NCI-H510A treated with DMSO at 0.1 percent for 48 hours (cell line): Measurements from ENCODE around the gene C1orf232.
A peak's percentile ranks its signal among the peaks of the same experiment; 100 is the strongest.

Experiments
- DNase-seq: peaks from one replicate; lab custom pipeline; 2025; lab: John Stamatoyannopoulos, UW

The C1orf232 gene

GRCh38 chr1:26156285-26157038 lies 12.3 kb downstream of the C1orf232 start:
- DNase-seq = peak; percentile 27

DNA sequence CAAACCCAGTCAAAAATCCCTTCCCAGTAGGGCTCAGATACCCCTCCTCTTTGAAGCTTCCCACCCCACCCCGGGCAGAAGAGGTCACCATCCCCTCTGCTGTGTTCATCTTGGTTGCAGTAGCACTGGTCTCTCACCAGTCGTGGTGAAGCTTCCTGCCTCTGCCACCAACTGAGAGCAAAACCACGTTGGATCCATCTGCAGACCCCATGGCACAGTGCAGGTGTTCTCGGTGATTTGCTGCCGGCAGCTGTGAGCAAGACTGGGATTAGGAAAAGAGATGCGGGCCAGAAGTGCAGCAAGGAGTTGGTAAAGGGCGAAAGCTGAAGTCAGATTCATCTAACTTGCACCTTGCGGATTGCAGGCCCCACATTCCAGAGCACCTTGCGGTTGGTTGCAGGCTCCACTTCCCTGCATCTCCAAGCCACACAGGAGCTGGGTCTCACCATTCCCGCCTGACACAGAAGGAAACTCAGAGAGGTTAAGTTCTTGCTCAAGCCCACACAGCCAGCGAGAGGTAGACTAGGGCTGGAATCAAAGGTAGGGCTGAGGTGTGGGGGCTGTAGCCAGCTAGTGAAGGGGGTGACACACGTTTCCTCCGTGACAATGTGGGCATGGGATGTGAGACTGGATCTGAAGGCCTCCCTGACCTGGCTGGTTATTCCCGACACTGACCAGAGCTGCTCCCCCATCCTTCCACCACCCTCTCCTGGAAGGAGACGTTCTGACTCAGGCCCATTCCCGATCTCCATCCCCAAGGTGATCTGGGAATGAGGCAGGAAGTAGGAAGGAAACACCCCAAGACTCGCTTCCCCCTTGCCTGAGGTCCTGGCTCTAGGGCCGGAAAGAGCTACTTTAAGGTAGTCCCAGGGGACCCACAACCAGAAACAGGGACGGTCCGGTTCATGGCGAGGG lies 13.1 kb downstream of the C1orf232 start:
- DNase-seq = no peak

GRCh38 chr1:26154750-26155149 lies 14.0 kb downstream of the C1orf232 start:
- DNase-seq = no peak

- DNase-seq = no peak
These were observed 14.7 kb downstream of the C1orf232 start for GRCh38 chr1:26153966-26154532.

GRCh38 chr1:26148887-26149286 lies 19.9 kb downstream of the C1orf232 start:
- DNase-seq = no peak

DNA sequence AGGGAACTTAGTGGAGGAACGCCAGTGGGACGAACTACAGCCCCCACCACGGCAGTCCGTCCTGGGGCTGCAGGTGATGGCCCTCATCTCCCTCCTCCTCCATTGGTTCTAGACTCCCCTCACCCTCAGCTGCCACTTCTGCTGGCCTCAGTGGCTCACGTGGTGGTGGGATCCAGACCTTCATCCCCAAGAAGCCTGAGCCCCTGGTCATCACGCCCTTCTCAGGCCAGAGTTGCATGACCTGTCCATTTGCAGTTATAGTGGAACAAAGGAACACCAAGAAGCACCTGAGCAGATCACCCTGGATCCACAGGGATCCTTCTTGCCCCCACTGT lies 22.8 kb downstream of the C1orf232 start:
- no peak for DNase-seq

- peak; percentile 95 for DNase-seq
These were observed 23.5 kb downstream of the C1orf232 start for GRCh38 chr1:26145041-26145959.

DNA sequence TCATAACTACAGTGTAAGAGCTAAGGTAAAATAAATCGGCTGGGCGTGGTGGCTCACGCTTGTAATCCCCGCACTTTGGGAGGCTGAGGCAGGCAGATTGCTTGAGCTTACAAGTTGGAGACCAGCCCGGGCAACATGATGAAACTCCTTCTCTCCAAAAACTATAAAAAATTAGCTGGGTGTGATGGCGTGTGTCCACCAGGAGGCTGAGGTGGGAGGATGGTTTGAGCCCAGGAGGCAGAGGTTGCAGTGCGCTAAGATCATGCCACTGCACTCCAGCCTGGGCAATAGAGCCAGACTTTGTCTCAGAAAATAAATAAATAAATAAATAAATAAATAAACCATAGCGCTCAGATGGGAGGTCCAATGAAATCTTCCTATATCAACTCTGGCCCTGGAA lies 26.6 kb downstream of the C1orf232 start:
- no peak for DNase-seq

- peak; percentile 60 for DNase-seq
These were observed 29.7 kb downstream of the C1orf232 start for GRCh38 chr1:26138974-26139558.

- DNase-seq = no peak
These were observed 34.3 kb downstream of the C1orf232 start for GRCh38 chr1:26134466-26134865.

DNA sequence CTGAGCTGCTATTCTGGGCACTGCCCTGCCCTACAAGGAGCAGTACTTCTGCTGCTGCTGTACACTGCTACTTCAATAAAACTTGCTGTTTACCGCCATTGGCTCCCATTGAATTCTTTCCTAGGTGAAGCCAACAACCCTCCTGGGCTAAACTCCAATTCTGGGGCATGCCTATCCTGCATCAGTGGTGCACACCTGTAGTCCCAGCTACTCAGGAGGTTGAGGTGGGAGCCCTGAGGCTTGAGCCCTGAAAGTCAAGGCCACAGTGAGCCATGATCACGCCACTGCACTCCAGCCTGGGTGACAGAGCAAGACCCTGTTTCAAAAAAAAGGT lies 36.0 kb downstream of the C1orf232 start:
- no peak for DNase-seq

- no peak for DNase-seq
These were observed 36.5 kb downstream of the C1orf232 start for GRCh38 chr1:26132128-26132833.

DNA sequence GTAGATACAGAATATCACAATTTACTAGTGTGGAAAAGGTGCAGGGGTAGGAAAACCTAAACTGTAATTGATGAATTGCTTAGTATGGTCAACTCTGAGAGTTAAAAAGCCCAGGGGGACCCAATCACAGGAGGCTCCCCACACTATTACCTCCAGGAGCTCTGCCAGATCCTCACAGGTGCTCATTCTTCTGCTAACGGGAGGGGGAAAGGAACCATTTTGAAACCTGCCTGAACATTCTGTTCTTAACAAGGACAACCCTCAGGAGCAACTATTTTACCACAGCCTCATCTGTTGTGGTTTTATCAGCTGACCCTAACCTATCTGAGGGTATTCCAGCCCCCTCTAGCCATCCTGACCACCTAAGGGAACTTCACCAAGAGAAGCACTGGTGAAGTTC lies 38.1 kb downstream of the C1orf232 start:
- no peak for DNase-seq

DNA sequence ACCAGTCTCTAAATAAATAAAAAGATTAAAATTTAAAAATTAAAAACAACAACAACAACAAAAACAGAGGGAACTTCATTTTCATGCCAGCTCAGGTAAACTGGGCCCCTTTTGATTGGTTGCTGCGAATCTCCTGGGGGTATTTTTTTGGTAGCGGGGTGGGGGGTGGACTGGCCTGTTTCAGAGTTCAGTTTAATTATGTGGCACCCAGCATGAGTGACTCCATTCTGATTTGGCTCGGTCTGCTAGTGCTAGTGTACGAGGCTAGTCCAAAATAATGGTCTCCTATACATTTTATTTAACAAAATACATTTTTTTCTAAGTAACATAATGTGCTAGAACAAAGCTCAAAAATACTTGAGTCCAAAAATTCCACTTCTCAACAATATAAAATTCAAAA lies 39.0 kb downstream of the C1orf232 start:
- DNase-seq = no peak

DNA sequence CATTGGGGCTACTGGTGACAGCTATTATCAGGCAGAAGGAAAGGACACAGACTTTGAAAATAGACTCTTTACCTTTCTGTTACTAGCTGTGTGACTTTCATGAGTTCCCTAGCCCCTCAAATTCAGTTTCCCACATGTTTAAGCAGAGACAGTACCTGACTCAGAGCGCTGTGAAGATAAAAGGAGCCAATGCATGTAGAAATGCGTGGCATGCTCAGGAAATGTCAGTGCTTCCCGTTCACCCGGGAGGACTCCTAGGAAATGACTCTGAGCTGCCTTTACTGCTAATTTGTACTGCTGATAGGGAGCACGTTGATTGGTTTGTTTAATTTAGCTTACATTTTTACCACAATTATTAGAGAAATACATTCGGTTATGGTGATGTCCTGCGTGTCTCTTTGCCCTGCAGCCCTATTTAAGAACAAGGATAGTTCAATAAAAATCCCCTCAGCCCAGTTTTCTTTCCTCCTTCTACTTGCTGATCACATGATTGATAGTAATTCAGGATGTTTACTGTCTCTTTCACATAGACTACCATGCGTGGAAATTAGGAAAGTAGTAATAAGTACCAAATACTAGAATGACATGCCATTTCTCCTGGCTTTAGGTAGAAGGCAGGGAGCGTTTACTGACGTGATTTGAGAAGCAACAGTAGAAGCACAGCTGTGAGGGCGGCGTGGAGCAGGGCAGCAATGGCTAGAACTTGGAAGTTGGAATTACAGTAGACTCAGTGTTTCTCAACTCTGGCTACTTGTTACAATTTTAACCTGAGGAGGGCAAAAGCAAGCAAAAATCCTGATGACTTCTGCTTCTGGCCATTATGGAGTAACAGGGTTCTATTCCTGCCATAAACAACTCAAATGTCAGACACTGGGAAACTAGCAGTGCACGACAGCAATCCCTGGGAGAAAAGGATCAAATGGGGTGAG lies 41.3 kb downstream of the C1orf232 start:
- DNase-seq = no peak

DNA sequence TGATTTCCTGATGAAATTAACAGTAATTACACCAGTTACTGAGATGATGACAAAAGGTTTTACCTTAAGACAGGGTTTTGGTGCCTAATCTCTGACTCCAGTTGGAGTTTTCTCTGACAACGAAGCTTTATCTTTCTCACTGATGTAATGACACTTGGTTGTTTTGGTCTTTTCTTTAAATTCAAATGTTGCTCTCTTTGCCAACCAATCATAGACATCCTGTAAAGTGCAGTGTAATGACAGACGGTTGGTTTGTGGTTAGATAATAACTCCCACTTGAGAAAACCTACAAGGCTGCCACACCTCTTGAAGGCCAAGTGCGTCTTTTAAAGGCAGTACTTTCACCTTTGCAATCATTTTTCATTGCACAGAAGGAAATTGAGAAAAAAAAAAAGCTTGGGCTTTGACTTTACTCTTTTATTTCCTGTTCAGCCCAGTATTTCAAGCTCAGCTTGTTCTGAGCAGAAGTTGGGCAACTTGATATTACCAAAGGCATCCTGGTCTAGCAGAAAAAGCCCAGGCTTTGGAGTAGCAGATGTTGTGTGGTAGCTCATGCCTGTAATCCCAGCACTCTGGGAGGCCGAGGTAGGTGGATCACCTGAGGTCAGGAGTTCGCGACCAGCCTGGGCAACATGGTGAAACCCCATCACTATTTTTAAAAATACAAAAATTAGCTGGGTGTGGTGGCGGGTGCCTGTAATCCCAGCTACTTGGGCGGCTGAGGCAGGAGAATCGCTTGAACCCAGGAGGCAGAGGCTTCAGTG lies 42.3 kb downstream of the C1orf232 start:
- DNase-seq = peak; percentile 85

- DNase-seq = no peak
These were observed 42.8 kb downstream of the C1orf232 start for GRCh38 chr1:26125946-26126320.

- DNase-seq = no peak
These were observed 43.4 kb downstream of the C1orf232 start for GRCh38 chr1:26125382-26125781.
